ENCODE data around the gene OR2F1. TPM values are rescaled to one million over a fixed set of nuclear protein-coding genes. Genes with fewer than 3 reads are reported as not detected.

OR2F1 gene
- total RNA-seq, 1 donor from 2014 or later: not detected

DNA sequence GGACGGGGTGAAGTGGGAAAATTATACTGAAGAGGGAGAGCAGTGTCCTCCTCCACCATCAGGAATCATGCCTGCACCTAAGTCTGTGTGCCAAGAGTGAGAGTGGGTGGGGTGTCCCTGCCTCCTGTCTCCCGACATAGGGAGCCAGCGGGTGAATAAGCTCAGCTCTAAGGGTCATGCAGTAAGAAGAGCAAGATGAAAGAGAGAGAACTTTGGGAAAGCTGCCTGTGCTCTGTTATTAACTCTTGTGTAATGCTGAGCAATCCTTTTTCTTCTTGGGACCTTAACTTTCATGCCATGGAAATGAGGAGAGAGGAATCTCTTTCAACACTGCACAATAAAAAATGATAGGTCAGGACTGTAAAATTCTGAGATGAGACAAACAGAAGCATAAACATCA, 44.8 kb upstream of the OR2F1 start:
- Mint-ChIP-seq H3K27ac (no peak overlapping the region), H3K27me3 (no peaks in the 10 kb centered on the region), H3K9me3 (no peaks in the 10 kb centered on the region), H3K4me3 (no peak overlapping the region), H3K36me3 (no peaks in the 10 kb centered on the region), H3K4me1 (ENCODE audit: unreplicated experiment) (peaks cover 5% of the 10 kb centered on the region)
- TF ChIP-seq CTCF (conservative IDR thresholded peaks at IDR 0.05): no peak
- no peak for DNase-seq (ENCODE audit: extremely low spot score, unreplicated experiment)

DNA sequence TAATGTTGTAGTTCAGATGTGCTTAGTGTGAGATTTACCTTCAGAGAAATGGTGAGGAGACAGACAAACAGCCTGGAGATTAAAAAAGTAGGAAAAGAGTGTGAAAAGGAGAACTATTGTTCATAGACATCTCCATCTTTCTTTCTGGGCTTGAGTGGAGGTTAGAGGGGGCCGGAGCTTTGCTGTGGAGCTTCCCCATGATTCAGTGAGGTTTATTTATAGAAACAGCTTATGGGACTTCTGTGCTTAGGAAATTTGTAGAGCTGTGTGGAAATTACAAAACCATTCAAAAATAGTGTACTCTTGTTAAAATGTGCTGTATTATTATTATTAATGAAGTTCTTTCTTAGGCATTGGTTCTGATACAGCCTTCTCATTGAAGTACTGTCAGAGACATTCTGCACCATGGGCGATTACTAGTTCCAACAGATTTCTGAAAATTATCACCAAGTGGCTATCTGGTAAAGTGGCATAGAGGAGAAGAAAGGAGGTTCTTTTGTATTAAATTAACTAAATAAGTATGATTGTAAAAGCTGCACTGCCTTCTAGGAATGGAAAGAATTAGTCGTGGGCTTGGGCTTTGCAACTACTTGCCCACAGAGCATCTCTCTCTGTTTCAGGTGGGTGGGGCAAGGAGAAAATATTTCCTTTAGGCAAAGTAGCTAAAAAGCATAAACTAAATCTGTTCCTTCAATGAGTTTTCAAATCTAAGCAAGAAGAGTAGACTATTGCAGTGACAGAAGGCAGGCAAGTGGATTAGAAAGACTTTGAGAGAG, 44.0 kb upstream of the OR2F1 start:
- Mint-ChIP-seq H3K27ac (no peak overlapping the region), H3K9me3 (no peaks in the 10 kb centered on the region), H3K4me1 (ENCODE audit: unreplicated experiment) (no peaks in the 10 kb centered on the region), H3K36me3 (no peaks in the 10 kb centered on the region), H3K27me3 (no peaks in the 10 kb centered on the region), H3K4me3 (no peak overlapping the region)
- no peak for TF ChIP-seq CTCF (conservative IDR thresholded peaks at IDR 0.05)
- no peak for DNase-seq (ENCODE audit: extremely low spot score, unreplicated experiment)

- TF ChIP-seq CTCF (conservative IDR thresholded peaks at IDR 0.05): no peak
Measured at GRCh38 chr7:143913945-143914615, 40.6 kb upstream of the OR2F1 start.

GRCh38 chr7:143914938-143915652, 39.5 kb upstream of the OR2F1 start:
- H3K4me3 Mint-ChIP-seq: no peak overlapping the region
- DNase-seq (ENCODE audit: extremely low spot score, unreplicated experiment): no peak
- H3K4me1 Mint-ChIP-seq (ENCODE audit: unreplicated experiment): no peaks in the 10 kb centered on the region
- H3K36me3 Mint-ChIP-seq: no peaks in the 10 kb centered on the region
- no peaks in the 10 kb centered on the region for H3K9me3 Mint-ChIP-seq
- no peak overlapping the region for H3K27ac Mint-ChIP-seq
- no peak for TF ChIP-seq CTCF (conservative IDR thresholded peaks at IDR 0.05)
- H3K27me3 Mint-ChIP-seq: no peaks in the 10 kb centered on the region

More at GRCh38 chr7:143913945-143914615, 40.6 kb upstream of the OR2F1 start:
- DNase-seq (ENCODE audit: extremely low spot score, unreplicated experiment): no peak
- Mint-ChIP-seq H3K27ac (no peak overlapping the region), H3K27me3 (no peaks in the 10 kb centered on the region), H3K36me3 (no peaks in the 10 kb centered on the region), H3K9me3 (no peaks in the 10 kb centered on the region), H3K4me3 (no peak overlapping the region), H3K4me1 (ENCODE audit: unreplicated experiment) (no peaks in the 10 kb centered on the region)

GRCh38 chr7:143924851-143925250, 29.8 kb upstream of the OR2F1 start:
- peaks cover 5% of the 10 kb centered on the region for H3K27me3 Mint-ChIP-seq
- no peak overlapping the region for H3K4me3 Mint-ChIP-seq
- H3K4me1 Mint-ChIP-seq (ENCODE audit: unreplicated experiment): no peaks in the 10 kb centered on the region
- no peak for TF ChIP-seq CTCF (conservative IDR thresholded peaks at IDR 0.05)
- no peak for DNase-seq (ENCODE audit: extremely low spot score, unreplicated experiment)
- no peaks in the 10 kb centered on the region for H3K9me3 Mint-ChIP-seq
- no peaks in the 10 kb centered on the region for H3K36me3 Mint-ChIP-seq
- H3K27ac Mint-ChIP-seq: no peak overlapping the region
